GM19324 (cell line): Measurements from ENCODE around the gene ATP9A.

ENCODE experiments used
- ATAC-seq: cut with Tn5 transposase; IDR thresholded peaks from one replicate; pipeline ENCODE4 v1.9.1; 2021; ENCODE audit warnings: mild to moderate bottlenecking, moderate library complexity; ENCODE audit not compliant: unreplicated experiment, low FRiP score

ATP9A gene

DNA sequence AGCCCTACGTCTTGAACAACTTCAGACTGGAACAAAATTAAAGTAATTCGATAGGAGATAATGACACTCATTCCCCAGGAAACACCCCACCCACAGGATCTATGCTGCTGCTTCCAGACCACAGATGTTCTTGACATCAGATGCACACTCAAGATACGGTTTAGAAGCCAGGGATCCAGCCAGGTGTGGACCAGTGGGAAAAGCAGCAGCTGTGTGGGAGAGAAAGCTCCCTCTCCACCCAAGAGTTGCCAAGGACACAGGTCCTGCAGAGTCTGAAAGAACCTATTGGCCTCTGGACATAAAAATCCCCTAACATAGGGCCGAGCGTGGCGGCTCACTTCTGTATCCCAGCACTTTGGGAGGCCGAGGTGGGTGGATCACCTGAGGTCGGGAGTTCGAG lies 133.9 kb downstream of the ATP9A start:
- ATAC-seq, result no peak

DNA sequence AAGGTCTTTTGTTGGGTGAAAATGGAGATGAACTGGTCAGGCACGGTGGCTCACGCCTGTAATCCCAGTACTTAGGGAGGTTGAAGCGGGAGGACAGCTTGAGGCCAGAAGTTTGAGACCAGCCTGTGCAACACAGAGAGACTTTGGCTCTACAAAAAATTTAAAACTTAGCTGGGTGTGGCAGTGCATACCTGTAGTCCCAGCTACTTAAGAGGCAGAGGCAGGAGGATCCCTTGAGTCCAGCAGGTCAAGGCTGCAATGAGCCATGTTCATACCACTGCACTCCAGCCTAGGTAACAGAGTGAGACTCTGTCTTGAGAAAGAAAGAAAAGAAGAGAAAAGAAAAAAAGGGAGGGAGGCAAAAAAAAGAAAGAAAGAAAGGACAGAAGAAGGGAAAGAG lies 134.8 kb downstream of the ATP9A start:
- no peak for ATAC-seq

- ATAC-seq, result no peak
Measured at GRCh38 chr20:51631953-51632352, 136.2 kb downstream of the ATP9A start.

DNA sequence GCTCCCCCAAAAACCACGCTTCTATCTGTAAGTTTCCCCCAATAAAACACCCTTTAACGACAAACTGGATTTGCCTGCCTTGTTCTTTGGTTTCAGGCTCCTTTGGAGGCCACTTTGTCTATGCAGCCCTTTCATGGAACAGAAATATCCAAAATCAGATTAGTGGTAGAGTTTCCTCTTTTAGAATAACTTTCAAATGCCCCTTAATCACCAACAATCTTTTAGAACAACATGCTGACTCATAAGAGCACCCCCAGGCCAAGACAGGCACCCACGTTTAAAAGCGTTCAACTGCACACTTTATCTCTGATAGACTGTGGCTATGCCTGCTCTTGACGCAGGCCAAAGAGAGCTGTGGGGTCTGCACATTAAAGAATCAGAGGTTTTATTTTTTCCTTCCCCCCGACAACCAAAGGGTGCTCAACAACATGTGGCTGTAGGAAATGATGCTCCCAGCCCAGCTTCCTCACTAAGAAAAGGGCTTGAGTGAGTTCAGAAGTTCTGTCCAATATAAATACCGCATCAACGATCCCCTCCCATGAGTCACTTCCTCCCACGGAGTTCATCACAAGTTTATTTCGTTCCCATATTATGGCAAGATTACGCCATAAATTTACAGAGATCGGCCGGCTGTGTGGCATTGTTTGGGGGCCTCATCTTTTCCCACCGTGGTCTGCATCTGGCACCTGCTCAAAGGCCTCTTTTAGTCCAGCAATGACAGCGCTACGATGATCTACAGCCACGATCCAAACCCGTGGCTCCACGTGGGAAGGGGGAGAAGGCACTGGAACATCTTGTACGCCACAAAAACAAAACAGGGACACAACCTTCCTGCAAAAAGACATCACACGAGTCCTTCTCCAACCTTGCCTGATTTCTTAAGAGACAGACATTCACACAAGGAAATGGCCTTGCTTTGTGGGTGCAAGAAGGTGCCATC lies 136.9 kb downstream of the ATP9A start:
- no peak for ATAC-seq

- no peak for ATAC-seq
Measured at GRCh38 chr20:51629399-51630058, 138.7 kb downstream of the ATP9A start.

DNA sequence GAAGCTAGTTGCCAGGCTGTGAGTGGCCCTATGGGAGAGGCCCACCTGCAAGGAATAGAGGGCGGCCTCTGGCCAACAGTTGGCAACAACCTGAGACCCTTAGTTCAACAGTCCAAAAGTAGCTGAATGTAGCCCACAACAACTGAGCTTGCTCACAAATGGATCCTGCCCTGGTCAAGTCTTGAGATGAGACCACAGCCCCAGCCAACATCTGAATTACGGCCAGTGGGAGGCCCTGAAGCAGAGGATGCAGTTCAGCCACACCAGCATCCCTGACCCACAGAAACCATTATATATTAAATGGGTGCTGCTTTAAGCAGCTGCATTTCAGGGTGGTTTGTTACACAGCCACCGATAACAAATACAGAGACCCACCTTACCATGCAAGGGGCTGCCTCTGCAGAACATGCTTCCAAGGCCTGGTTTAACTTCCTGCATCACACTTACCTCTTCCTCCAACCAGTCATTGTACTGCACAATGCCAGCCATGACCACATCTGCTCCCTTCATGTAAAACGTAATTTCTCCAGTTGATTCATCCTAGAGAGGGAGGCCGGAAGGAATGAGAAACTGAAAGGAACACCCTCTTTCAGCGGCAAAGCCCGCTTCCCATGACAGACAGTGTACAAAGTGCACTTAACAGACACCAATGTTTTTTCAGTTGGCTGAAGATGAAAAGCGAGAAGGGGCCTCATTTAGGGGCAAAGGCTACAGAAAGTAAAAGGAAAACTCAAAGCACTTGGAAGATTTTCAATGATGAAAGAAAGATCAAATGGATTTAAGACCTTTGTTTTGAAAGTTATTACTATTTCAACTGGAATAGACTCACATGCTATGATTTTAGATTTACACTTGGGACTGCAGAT lies 139.4 kb downstream of the ATP9A start:
- no peak for ATAC-seq

DNA sequence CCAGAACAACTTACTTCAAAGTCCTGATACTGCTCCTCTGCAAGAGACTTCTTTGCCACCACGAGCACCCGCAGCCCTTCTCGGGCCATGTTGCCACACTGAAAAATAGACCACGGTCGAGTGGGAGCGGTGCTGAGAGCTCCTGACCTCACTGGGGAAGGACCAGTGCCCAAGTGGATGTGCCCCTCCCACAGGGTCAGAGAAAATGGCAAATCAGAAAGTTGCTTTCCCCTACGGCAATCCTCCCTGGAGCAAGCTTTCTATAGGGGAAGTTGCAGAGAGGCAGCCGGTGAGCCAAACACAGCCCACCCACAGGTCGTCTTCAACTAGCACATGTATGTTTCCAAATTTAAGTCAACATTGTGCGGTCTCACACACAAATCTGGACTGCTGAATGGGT lies 140.6 kb downstream of the ATP9A start:
- no peak for ATAC-seq

DNA sequence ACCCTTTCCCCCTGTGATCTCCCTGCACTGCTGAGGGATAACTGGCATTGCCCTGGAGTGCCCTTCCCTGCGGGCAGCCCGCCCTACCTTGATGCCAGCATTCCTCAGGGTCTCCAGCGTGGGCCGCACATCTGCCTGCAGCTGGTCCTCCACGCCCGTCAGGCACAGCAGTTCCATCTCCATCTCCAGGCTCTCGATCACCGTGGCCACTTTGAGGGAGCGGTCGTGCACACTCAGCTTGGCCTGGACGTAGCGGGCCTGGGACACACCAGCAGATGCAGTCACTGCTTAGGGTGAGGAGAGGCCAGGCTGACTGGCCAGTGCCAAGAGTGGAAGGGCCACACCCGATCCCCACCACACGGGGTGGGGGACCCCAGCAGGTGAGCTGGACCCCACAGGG lies 143.1 kb downstream of the ATP9A start:
- no peak for ATAC-seq

- no peak for ATAC-seq
Measured at GRCh38 chr20:51624157-51624731, 143.9 kb downstream of the ATP9A start.

- no peak for ATAC-seq
Measured at GRCh38 chr20:51623255-51623654, 144.9 kb downstream of the ATP9A start.

GRCh38 chr20:51622004-51622874 lies 146.0 kb downstream of the ATP9A start:
- no peak for ATAC-seq

GRCh38 chr20:51620432-51620831 lies 147.8 kb downstream of the ATP9A start:
- no peak for ATAC-seq

DNA sequence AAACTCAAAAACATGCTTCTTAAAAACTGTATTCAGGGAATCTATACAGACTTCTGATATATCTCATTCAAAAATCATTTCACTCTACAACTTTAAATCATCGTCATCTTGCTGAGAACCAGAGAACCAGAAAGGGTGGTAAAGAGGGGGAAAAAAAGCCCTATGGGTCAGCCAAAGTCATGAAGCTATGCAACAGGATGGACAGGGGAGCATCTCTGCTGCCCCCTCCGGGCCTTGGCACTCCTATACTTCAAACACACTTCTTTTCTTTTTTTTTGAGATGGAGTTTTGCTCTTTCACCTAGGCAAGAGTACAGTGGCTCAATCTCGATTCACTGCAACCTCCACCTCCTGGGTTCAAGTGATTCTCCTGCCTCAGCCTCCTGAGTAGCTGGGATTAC lies 152.1 kb downstream of the ATP9A start:
- ATAC-seq, result no peak

- ATAC-seq, result no peak
Measured at GRCh38 chr20:51614687-51615086, 153.5 kb downstream of the ATP9A start.

DNA sequence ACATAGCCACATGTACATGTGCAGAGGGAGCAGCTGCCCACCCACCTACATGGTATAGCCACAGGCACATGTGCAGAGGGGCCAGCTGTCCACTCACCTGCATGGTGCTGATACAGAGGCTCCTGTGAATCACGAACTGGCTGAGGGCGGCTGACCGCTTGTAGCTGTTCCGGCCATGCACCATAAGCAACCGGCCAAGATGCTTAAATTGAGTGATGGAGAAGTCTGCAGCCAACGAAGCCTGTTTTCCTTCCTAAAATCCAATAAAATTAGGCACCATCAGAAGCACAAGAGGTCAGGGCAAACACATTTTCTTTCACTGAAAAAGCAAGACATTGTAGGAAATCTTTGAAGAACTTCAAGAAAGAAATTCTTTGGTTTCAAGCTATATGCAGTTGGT lies 154.6 kb downstream of the ATP9A start:
- ATAC-seq, result no peak

GRCh38 chr20:51612896-51613295 lies 155.3 kb downstream of the ATP9A start:
- ATAC-seq, result no peak

- ATAC-seq, result no peak
Measured at GRCh38 chr20:51611625-51611890, 156.6 kb downstream of the ATP9A start.

- no peak for ATAC-seq
Measured at GRCh38 chr20:51610761-51611624, 157.2 kb downstream of the ATP9A start.

GRCh38 chr20:51610111-51610510 lies 158.1 kb downstream of the ATP9A start:
- ATAC-seq, result no peak
